Measurements from ENCODE around the gene LSM3. TPM values are rescaled to one million over a fixed set of nuclear protein-coding genes. Genes with fewer than 3 reads are reported as not detected.

Gene LSM3
- total RNA-seq, 4 donors from 2014 or later: 4.8 to 7.9 (median 5.8) TPM

DNA sequence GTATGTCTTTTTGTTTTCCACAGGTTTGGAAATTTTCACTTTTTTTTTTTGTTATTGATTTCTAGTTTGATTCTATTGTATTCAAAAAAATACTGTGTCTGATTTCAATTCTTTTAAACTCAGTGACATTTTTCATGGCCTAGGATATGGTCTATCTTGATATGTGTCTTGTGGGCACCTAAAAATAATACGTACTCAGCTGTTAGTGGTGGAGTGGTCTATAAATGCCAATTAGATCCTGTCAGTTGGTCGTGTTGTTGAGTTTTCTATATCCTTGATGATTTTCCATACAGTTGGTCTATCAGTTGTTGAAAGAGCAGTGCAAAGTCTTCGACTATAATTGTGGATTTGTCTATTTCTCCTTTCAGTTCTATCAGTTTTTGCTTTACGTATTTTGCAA, 61.7 kb downstream of the LSM3 start:
- WGBS, 2 donors: 79 to 85% methylated on average over 4 of the region's 4 CpGs
- DNase-seq (ENCODE audit: low spot score in 2 of 2): no peak
- H3K9me3 ChIP-seq: no peaks in the 10 kb centered on the region

DNA sequence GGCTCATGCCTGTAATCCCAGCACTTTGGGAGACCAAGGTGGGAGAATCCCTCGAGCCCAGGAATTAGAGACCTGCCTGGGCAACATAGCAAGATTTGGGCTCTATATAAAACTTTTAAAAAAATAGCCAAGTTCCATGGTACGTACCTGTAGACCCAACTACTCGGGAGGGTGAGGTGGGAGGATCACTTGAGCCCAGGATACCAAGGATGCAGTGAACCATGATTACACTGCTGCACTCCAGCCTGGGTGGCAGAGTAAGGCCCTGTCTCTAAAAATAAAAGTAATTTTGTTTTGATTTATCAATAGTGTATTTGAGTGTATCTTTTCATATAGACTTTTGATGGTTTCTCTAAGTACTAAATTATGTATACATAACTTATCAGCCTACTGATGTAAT, 63.1 kb downstream of the LSM3 start:
- H3K27ac ChIP-seq: no peak overlapping the region
- H3K4me3 ChIP-seq: no peak overlapping the region
- no peaks in the 10 kb centered on the region for H3K27me3 ChIP-seq
- DNase-seq (ENCODE audit: low spot score in 2 of 2): no peak
- WGBS, 2 donors: 93 to 98% methylated on average over 3 of the region's 3 CpGs
- H3K9me3 ChIP-seq: no peaks in the 10 kb centered on the region
- no peaks in the 10 kb centered on the region for H3K36me3 ChIP-seq
- no peak for TF ChIP-seq POLR2A (IDR thresholded peaks at IDR 0.05)
- TF ChIP-seq, protein P1, sequence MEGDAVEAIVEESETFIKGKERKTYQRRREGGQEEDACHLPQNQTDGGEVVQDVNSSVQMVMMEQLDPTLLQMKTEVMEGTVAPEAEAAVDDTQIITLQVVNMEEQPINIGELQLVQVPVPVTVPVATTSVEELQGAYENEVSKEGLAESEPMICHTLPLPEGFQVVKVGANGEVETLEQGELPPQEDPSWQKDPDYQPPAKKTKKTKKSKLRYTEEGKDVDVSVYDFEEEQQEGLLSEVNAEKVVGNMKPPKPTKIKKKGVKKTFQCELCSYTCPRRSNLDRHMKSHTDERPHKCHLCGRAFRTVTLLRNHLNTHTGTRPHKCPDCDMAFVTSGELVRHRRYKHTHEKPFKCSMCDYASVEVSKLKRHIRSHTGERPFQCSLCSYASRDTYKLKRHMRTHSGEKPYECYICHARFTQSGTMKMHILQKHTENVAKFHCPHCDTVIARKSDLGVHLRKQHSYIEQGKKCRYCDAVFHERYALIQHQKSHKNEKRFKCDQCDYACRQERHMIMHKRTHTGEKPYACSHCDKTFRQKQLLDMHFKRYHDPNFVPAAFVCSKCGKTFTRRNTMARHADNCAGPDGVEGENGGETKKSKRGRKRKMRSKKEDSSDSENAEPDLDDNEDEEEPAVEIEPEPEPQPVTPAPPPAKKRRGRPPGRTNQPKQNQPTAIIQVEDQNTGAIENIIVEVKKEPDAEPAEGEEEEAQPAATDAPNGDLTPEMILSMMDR (IDR thresholded peaks at IDR 0.05): no peak
- no peak for TF ChIP-seq EP300 (IDR thresholded peaks at IDR 0.05)
- peaks cover 0 to 3% (median 0%) of the 10 kb centered on the region in 4 donors for H3K4me1 ChIP-seq

More for the DNA sequence above, 61.7 kb downstream of the LSM3 start:
- Histone ChIP-seq H3K4me1 (peaks cover 0 to 8% (median 0%) of the 10 kb centered on the region in 4 donors), H3K27ac (no peak overlapping the region), H3K36me3 (no peaks in the 10 kb centered on the region), H3K4me3 (no peak overlapping the region), H3K27me3 (no peaks in the 10 kb centered on the region)
- no peak for TF ChIP-seq POLR2A (IDR thresholded peaks at IDR 0.05)
- TF ChIP-seq, protein P1 (IDR thresholded peaks at IDR 0.05): no peak
- TF ChIP-seq EP300 (IDR thresholded peaks at IDR 0.05): no peak

DNA sequence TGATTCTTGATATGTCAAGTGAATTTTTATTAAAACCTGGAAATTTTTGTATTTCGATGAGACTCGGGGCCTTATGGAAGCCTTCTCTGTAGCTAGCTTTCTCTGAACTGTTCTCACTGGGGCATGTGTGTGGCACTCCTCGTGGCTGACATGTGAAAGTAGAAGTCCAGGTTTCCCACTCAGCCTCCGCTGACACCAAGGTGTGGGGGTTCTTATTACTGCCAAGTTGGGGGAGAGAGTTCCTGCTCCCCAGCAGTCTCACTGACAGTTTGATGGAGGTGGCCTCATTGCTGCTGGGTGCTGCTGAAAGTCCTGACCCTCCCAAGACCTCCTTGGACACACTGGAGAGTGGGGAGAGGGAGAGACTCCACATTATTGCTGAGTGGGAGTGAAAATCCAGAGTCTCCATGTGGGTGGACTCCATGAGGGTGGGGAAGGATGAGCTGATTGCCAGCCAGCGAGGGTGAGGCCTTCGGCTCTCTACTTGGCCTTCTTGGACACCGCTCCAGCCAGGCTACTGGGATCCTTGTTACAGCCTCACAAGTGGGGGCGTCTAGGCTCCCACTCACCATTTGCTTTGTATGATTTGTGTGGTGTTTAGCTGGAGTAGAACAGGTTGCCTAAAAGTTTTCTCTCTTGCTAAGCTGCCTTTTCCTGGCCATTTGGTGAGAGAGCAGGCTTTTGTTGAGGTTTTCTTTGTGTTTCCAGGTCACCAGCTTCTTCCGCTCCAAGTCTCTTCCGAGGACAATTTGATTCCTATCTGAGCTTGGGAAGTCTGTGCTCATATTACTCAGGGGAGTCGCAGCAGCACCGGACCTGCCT, 64.1 kb downstream of the LSM3 start:
- Histone ChIP-seq H3K4me3 (no peak overlapping the region), H3K27ac (no peak overlapping the region), H3K27me3 (no peaks in the 10 kb centered on the region), H3K4me1 (peaks cover 0 to 3% (median 0%) of the 10 kb centered on the region in 4 donors), H3K9me3 (no peaks in the 10 kb centered on the region), H3K36me3 (no peaks in the 10 kb centered on the region)
- 73 to 76% methylated on average over 12 of the region's 12 CpGs for WGBS, 2 donors
- DNase-seq (ENCODE audit: low spot score in 2 of 2): no peak
- TF ChIP-seq EP300 (IDR thresholded peaks at IDR 0.05): no peak
- no peak for TF ChIP-seq POLR2A (IDR thresholded peaks at IDR 0.05)
- TF ChIP-seq, protein P1 (IDR thresholded peaks at IDR 0.05): no peak

DNA sequence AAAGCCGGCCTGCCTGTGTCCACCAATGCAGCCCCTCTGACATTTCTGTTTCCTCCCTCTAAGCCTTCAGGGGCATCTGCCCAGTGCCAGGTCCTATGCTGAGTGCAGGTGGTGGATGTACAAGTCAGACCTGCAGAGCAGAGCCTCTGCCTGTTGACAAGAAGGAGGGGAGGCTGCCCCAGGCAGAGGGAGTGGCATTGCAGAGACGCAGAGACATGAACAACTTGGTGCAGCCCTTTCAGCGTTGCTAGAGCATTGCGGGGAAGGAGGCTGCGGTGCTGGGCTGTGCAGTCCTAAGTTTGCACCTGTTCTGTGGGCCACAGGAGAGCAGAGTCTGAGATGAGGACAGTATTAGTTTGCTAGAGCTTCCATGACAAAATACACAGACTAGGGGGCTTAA, 65.2 kb downstream of the LSM3 start:
- H3K4me3 ChIP-seq: no peak overlapping the region
- H3K4me1 ChIP-seq: peaks cover 0 to 6% (median 0%) of the 10 kb centered on the region in 4 donors
- no peak for TF ChIP-seq POLR2A (IDR thresholded peaks at IDR 0.05)
- TF ChIP-seq, protein P1 (IDR thresholded peaks at IDR 0.05): no peak
- TF ChIP-seq EP300 (IDR thresholded peaks at IDR 0.05): no peak
- H3K27ac ChIP-seq: no peak overlapping the region
- no peak for DNase-seq (ENCODE audit: low spot score in 2 of 2)
- no peaks in the 10 kb centered on the region for H3K27me3 ChIP-seq
- H3K9me3 ChIP-seq: no peaks in the 10 kb centered on the region
- 80 to 93% methylated on average over 5 of the region's 5 CpGs for WGBS, 2 donors
- no peaks in the 10 kb centered on the region for H3K36me3 ChIP-seq

DNA sequence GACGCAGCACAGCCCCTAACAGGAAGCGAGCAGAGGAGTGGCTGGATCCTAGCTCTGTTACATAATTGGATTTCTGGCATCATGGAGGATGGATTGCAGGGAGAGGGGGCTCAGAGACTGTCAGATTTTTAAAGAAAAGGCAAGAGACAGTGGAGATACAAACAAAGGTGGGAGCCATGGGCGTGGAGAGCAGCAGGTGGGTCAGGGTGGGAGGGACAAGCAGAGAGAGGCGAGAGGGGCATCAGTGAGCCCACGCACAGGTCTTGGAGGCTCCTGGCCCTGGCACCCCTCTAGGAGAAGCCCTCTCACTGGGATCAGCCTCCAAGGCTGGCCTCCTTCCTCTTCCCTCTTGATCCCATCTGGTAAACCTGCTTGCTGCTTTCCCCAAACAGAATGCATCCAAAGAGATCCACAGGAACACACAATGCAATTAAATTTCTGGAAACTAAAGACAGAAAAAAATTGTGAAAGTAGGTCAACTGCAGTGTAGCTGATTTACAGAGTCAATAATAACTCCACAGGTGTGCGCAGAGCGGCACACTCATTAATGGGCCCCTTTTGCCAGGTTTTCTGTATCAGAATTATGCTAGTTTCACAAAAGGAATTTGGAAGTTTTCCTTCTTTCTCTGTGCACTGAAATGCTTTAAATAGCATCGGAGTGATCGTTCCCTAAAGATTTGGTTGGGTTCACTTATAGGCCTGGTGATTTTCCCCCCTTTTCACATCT, 66.1 kb downstream of the LSM3 start:
- peaks cover 0 to 7% (median 0%) of the 10 kb centered on the region in 4 donors for H3K4me1 ChIP-seq
- H3K4me3 ChIP-seq: no peak overlapping the region
- no peaks in the 10 kb centered on the region for H3K9me3 ChIP-seq
- H3K27ac ChIP-seq: no peak overlapping the region
- no peaks in the 10 kb centered on the region for H3K36me3 ChIP-seq
- H3K27me3 ChIP-seq: no peaks in the 10 kb centered on the region
- WGBS, 2 donors: 82 to 85% methylated on average over 9 of the region's 9 CpGs
- no peak for DNase-seq (ENCODE audit: low spot score in 2 of 2)
- TF ChIP-seq POLR2A (IDR thresholded peaks at IDR 0.05): no peak
- TF ChIP-seq, protein P1 (IDR thresholded peaks at IDR 0.05): no peak
- TF ChIP-seq EP300 (IDR thresholded peaks at IDR 0.05): no peak
